ENCODE measurements around the gene NOL3.

DNA sequence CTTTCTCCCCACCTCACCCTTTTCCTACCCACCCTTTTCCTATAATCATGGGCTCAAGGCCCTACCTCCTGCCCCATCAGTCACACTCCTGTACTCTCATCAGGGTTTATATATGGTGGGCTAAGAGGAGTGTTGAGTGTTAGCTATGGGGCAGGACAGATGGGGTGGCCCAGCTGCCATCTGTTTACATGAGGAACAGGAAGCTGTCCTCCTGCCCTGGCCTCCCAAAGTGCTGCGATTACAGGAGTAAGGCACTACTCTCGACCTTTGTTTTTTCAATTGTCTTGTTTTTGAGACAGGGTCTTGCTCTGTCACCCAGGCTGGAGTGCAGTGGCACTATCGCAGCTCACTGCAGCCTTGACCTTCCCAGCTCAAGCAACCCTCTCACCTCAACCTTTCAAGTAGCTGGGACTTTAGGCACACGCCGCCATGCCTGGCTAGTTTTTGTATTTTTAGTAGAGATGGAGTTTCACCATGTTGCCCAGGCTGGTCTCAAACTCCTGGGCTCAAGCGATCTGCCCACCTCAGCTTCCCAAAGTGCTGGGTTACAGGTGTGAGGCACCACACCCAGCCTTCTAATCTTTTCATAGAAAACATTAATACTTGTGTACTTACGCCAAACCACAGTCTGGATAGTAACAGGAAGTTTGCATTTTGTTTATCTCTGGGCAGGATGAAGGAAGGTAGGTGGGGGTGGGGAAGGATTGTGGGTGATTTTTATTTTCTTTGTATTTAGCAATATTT is 12.3 kb upstream of the NOL3 start:
- TF ChIP-seq, protein P1, sequence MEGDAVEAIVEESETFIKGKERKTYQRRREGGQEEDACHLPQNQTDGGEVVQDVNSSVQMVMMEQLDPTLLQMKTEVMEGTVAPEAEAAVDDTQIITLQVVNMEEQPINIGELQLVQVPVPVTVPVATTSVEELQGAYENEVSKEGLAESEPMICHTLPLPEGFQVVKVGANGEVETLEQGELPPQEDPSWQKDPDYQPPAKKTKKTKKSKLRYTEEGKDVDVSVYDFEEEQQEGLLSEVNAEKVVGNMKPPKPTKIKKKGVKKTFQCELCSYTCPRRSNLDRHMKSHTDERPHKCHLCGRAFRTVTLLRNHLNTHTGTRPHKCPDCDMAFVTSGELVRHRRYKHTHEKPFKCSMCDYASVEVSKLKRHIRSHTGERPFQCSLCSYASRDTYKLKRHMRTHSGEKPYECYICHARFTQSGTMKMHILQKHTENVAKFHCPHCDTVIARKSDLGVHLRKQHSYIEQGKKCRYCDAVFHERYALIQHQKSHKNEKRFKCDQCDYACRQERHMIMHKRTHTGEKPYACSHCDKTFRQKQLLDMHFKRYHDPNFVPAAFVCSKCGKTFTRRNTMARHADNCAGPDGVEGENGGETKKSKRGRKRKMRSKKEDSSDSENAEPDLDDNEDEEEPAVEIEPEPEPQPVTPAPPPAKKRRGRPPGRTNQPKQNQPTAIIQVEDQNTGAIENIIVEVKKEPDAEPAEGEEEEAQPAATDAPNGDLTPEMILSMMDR (IDR thresholded peaks at IDR 0.05): no peak
- no peak for TF ChIP-seq POLR2A (IDR thresholded peaks at IDR 0.05)
